Astrocyte of the cerebellum (primary cell): Measurements from ENCODE around the gene CREB3.

ENCODE experiments used
- DNase-seq: peaks from one replicate; pipeline ENCODE4 v3.0.0-alpha.2; 2011; ENCODE audit warnings: low read depth
- H3K4me3 ChIP-seq: 2 replicates; pipeline ENCODE4 v1.5.1; 2011; ENCODE audit warnings: mild to moderate bottlenecking, low read depth, low read length, moderate library complexity
- in situ Hi-C: cut with HindIII; loops from 2 replicates; pipeline ENCODE4 v1.10.0; 2017; ENCODE audit warnings: low sequenced_read_pairs
- TF ChIP-seq, protein P1 (sequence below): IDR thresholded peaks from 2 replicates; pipeline ENCODE4 v1.5.1; 2012; ENCODE audit warnings: low read length, low read depth, moderate library complexity, mild to moderate bottlenecking; ENCODE audit errors: missing control alignments

The CREB3 gene

GRCh38 chr9:35763803-35764202 is 31.3 kb downstream of the CREB3 start:
- in situ Hi-C loops: loop anchor here (25.0 kb wide), 1 partner anchor 123 kb away; no protein-coding TSS in a partner anchor
- DNase-seq: no peak
- TF ChIP-seq, protein P1, sequence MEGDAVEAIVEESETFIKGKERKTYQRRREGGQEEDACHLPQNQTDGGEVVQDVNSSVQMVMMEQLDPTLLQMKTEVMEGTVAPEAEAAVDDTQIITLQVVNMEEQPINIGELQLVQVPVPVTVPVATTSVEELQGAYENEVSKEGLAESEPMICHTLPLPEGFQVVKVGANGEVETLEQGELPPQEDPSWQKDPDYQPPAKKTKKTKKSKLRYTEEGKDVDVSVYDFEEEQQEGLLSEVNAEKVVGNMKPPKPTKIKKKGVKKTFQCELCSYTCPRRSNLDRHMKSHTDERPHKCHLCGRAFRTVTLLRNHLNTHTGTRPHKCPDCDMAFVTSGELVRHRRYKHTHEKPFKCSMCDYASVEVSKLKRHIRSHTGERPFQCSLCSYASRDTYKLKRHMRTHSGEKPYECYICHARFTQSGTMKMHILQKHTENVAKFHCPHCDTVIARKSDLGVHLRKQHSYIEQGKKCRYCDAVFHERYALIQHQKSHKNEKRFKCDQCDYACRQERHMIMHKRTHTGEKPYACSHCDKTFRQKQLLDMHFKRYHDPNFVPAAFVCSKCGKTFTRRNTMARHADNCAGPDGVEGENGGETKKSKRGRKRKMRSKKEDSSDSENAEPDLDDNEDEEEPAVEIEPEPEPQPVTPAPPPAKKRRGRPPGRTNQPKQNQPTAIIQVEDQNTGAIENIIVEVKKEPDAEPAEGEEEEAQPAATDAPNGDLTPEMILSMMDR: no peak
- no peak overlapping the region for H3K4me3 ChIP-seq

DNA sequence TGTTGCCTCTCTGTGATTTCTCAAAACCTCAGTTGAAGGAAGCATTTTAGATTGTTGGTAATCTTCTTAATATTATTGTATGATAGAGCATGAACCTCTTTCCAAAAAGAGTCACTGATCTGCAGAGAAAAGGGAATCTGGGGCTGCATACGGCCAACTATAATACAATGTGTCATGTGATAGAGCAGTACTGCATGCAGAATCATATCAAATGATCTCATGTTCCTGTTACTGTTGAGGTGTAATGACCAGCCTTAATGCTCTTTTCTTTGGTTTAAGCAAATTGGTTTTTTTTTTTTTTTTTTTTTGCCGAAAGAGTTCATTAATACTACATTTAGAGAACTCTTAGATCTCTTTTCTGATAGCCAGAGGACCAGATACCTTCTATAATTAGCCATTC is 34.5 kb downstream of the CREB3 start:
- in situ Hi-C loops: loop anchor here (25.0 kb wide), 1 partner anchor 120 kb away; no protein-coding TSS in a partner anchor
- DNase-seq: no peak
- no peak overlapping the region for H3K4me3 ChIP-seq
- TF ChIP-seq, protein P1: no peak

- H3K4me3 ChIP-seq: no peak overlapping the region
- TF ChIP-seq, protein P1: no peak
- DNase-seq: no peak
- in situ Hi-C loops: loop anchor here (25.0 kb wide), 1 partner anchor 120 kb away; no protein-coding TSS in a partner anchor
These were observed 35.0 kb downstream of the CREB3 start for GRCh38 chr9:35767458-35767857.

DNA sequence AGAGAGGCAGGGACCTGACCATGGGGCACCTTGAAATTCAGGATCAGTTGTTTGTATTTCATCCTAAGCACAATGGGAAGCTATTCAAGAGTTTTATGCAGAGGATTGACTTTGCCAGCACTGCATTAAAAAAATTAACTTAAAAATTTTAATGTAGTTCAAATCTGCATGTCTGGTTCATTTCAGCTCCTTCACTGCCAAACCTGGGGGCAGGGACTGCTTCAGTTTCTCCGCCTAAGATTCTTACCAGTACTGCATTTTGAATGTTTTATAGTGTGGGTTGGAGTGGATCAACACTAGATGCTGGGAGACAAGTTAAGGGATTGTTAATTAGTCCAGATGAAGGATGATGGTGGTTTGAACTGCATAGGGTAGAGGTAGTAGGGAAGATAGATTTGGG is 37.3 kb downstream of the CREB3 start:
- in situ Hi-C loops: loop anchor here (25.0 kb wide), 1 partner anchor 118 kb away; no protein-coding TSS in a partner anchor
- no peak overlapping the region for H3K4me3 ChIP-seq
- TF ChIP-seq, protein P1: no peak
- no peak for DNase-seq

DNA sequence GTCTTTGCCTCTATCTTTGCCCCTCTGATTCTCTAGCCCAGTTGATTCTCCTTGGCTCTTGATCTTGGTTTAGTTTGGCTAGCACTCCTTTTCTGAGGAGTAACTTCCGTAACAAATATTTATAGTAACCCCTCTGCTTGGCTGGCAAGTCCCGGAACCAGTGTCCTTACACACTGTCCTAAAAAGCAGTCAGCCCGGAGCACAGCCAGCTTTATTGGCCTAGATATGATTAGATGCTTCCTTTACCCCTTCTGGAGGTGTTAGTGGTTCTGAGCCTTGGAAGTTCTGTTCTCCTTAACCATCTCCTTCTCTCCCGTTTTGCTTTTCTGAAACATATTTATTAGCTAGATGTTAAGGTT is 38.6 kb downstream of the CREB3 start:
- TF ChIP-seq, protein P1: no peak
- in situ Hi-C loops: loop anchor here (25.0 kb wide), 1 partner anchor 116 kb away; no protein-coding TSS in a partner anchor
- no peak for DNase-seq
- H3K4me3 ChIP-seq: no peak overlapping the region

DNA sequence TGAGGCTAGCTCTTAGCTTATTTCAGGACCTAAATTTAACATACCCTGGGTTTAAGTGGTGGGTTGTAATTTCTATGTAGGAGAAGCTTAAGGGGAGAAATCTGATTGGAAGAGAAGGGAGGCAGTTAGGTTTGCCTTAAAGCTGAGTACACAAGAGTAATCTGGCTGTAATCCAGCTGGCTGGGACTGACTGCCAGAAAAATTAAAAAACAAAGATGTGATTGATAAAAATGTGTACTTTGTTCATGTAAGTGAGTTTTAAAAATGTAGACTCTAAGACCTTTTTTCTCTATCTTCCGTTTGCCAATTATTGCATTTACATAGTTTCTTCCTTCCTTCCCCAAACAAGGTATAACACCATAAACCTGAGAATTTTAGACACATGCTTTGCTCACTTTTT is 39.1 kb downstream of the CREB3 start:
- TF ChIP-seq, protein P1: no peak
- no peak for DNase-seq
- in situ Hi-C loops: loop anchor here (25.0 kb wide), 1 partner anchor 116 kb away; no protein-coding TSS in a partner anchor
- no peak overlapping the region for H3K4me3 ChIP-seq
